ENCODE measurements around the gene NOXO1.
"Not testable (repeated sequence)": the region's sequence is repeated elsewhere in the genome, so short reads cannot be mapped to it uniquely, and the experiment has no call there.

Gene NOXO1

DNA sequence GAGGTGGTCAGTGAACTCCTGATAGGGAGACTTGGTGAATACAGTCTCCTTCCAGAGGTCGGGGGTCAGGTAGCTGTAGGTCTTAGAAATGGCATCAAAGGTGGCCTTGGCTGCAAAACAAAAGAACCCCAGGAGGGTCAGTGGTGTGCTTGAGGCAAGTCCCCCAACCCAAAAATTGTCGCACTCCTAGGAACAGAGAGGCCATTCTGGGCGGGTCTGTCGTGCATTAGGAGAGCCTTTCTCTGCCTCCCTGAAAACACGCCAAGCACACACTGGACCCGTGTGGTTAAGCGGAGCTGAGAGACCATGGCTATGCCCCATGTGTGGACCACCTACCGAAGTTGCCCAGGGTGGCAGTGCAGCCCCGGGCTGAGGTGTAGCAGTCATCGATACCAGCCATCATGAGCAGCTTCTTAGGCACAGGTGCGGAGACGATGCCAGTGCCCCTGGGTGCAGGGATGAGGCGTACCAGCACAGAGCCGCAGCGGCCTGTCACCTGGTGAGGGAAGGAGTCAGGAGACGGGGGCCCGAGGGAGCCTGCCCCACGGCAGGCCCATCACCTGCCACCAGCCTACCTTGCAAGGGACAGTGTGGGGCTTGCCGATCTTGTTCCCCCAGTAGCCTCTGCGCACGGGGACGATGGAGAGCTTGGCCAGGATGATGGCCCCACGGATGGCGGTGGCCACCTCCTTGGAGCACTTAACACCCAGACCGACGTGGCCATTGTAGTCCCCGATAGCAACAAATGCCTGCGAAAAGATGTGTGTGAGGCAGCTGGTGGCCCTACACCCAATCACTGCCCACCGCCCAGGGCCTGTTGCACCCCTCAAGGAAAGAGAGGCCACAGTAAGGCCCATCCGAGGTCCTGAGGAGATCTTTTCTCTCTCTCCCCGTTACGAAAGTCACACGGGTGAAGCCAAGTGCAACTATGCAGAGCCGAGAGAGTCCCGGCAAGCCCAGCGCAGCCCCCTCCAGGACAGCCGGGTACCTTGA lies 18.8 kb downstream of the NOXO1 start:
- DNase-seq (ENCODE audit: low read depth), result not testable (repeated sequence)

DNA sequence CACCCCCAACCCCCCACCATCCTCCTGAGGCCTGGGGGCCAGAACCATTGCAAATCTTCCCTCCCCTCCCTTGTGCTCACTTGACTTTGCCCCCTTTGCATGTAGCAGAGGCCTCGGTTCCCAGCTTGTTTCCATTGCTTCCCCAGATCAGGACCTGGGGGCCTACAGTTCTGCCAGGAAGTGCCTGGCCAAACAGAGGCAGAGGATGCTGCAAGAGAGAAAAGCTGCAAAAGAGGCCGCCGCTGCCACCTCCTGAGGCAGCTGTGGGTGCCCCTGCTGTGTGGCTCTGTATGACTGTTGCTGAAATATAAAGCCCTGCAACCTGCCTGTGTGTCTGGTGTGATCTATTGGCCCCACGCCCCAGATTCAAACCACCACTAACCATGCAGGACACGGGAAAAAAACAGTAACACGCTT lies 19.6 kb downstream of the NOXO1 start:
- no peak for DNase-seq (ENCODE audit: low read depth)

DNA sequence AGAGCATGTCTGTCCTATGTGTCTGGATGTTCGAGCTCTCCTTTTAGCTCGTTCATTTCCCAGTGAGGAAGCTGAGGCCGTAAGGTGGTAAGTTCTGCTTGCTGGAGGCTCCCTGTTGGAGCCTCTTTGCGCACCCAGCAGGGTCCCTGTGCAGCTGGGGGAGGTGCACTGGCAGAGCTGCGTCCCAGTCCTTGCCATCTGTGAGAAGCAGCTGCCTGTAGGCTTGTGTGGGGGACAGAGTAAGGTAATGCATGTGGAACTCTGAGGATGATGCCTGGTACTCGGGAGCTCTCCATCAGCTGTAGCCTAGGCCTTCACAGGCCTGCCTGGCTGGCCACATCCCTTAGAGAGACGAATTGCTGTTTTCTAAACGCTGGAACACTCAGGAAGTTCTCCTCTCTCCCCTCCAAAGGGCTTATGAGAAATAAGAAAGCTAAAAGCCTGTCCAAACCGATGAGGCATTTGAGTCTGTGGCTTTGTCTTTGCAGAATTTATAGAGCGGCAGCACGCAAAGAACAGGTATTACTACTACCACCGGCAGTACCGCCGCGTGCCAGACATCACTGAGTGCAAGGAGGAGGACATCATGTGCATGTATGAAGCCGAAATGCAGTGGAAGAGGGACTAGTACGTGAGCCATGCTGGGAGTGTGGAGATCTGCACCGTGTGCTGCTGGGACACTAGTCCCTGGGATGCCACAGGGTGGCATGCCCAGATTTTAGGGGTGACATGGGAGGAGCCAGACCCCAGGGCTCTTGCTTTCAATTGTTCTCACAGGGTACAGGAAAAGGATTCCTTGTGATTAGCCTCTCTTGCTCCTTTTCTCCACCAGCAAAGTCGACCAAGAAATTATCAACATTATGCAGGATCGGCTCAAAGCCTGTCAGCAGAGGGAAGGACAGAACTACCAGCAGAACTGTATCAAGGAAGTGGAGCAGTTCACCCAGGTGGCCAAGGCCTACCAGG lies 20.3 kb downstream of the NOXO1 start:
- DNase-seq (ENCODE audit: low read depth), result no peak

DNA sequence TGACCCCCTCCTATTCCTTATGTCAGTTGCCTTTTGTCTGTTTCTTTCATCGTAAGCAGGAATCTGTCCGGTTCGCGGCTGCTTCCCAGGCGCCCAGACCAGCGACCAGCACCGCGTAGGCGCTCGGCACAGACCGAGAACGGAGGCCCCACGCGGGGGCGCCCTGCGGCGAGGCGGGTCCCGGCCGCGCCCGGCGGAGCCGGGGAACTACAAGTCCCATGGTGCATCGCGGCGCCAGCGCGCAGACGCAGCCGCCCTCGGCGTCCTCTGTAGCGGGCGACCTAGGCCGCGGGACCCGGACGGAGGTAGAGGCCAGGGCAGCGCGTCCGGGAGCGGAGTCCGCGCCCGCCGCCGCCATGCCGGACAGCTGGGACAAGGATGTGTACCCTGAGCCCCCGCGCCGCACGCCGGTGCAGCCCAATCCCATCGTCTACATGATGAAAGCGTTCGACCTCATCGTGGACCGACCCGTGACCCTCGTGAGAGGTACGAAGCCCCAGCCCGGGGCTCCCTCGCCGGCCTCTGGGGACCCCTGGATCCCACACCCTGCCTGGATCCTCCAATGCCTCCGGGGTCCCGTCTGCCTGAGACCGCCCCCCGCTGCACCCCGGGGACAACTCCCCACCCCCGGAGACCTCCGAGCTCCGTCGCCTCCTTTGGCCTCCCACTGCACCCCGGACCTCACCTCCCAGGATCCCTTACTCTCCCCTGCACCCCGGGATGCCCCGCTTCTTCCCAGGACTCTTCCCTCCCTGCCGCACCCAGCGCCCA lies 21.8 kb downstream of the NOXO1 start, which contains the start of gene NDUFB10:
Gene NDUFB10 (plus strand): TSS at position 270 of the 771 bp plus-strand sequence. CDS start 87 bp downstream, at position 357.
- DNase-seq (ENCODE audit: low read depth), result peak; percentile 82

DNA sequence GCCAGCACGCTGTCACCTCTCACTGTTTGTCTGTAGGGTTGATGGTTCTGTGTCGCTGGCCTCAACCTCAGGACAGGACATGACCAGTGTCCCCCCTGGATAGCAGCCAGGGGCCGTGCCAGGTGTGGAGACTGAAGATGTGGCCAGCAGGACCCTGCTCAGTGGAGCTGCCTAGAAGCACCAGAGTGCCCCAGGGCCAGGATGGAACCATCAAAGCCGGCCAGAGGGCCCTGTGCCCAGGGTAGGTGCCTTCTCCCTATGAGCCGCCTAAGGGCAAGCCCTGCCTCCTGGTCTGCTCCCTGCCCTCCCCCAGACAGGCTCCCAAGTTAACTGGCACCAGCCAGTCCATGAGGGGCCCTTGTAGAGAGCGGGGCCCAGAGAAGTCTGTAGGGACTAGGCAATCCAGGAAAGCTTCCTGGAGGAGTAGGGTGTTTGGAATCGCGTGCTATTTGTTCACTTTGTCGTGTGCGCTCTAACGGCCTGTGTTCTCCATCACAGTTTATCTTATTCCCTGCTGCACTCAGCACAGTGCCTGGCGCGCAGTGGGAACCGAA lies 22.5 kb downstream of the NOXO1 start:
- no peak for DNase-seq (ENCODE audit: low read depth)

DNA sequence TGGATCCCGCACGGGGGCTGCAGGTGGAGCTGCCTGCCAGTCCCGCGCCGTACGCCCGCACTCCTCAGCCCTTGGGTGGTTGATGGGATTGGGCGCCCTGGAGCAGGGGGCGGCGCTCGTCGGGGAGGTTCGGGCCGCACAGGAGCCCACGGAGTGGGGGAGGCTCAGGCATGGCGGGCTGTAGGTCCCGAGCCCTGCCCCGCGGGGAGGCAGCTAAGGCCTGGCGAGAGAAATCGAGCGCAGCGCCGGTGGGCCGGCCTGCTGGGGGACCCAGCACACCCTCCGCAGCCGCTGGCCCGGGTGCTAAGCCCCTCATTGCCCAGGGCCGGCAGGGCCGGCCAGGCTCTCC lies 23.2 kb downstream of the NOXO1 start:
- not testable (repeated sequence) for DNase-seq (ENCODE audit: low read depth)

DNA sequence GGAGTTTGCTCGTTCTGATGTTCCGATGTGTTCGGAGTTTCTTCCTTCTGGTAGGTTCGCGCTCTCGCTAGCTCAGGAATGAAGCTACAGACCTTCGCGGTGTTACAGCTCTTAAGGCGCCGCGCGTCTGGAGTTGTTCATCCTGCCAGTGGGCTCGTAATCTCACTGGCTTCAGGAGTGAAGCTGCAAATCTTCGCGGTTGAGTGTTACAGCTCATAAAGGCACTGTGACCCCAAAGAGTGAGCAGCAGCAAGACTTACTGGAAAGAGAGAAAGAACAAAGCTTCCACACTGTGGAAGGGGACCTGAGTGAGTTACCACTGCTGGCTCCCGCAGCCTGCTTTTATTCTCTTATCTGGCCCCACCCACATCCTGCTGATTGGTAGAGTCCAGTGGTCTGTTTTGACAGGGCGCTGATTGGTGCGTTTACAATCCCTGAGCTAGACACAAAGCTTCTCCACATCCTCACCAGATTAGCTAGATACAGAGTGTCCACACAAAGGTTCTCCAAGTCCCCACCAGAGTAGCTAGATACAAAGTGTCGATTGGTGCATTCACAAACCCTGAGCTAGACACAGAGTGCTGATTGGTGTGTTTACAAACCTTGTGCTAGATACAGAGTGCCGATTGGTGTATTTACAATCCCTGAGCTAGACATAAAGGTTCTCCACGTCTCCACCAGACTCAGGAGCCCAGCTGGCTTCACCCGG lies 23.7 kb downstream of the NOXO1 start:
- not testable (repeated sequence) for DNase-seq (ENCODE audit: low read depth)

GRCh38 chr16:1953734-1954133 lies 27.5 kb downstream of the NOXO1 start:
- no peak for DNase-seq (ENCODE audit: low read depth)

GRCh38 chr16:1950559-1950958 lies 30.7 kb downstream of the NOXO1 start:
- DNase-seq (ENCODE audit: low read depth), result no peak

DNA sequence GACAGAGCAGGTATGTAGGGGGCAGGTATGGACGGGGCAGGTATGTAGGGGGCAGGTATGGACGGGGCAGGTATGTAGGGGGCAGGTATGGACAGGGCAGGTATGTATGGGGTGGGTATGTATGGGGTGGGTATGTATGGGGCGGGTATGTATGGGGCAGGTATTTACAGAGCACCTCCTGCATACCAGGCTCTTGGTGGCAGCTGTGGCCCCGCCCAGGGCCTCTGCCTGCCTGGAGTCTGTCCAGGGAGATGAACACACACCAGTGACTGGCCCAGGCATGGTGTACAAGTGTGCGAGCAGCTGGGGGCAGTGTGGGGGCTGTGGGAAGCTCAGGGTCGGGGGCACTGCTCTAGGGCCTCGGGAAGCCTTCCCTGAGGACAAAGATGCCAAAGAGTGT lies 31.2 kb downstream of the NOXO1 start:
- DNase-seq (ENCODE audit: low read depth), result no peak

DNA sequence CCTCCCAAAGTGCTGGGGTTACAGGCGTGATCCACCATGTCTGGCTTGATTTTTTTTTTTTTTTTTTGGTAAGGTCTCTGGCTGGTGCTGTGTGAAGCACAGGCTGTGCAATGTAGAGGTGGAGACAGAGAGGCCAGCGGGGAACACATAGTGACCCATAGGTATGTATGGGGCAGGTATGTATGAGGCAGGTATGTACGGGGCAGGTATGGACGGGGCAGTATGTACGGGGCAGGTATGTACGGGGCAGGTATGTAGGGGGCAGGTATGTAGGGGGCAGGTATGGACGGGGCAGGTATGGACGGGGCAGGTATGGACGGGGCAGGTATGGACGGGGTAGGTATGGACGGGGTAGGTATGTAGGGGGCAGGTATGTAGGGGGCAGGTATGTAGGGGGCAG lies 31.8 kb downstream of the NOXO1 start:
- DNase-seq (ENCODE audit: low read depth), result no peak

- no peak for DNase-seq (ENCODE audit: low read depth)
Measured at GRCh38 chr16:1947369-1947670, 33.9 kb downstream of the NOXO1 start.

- no peak for DNase-seq (ENCODE audit: low read depth)
Measured at GRCh38 chr16:1946495-1947368, 34.5 kb downstream of the NOXO1 start.

DNA sequence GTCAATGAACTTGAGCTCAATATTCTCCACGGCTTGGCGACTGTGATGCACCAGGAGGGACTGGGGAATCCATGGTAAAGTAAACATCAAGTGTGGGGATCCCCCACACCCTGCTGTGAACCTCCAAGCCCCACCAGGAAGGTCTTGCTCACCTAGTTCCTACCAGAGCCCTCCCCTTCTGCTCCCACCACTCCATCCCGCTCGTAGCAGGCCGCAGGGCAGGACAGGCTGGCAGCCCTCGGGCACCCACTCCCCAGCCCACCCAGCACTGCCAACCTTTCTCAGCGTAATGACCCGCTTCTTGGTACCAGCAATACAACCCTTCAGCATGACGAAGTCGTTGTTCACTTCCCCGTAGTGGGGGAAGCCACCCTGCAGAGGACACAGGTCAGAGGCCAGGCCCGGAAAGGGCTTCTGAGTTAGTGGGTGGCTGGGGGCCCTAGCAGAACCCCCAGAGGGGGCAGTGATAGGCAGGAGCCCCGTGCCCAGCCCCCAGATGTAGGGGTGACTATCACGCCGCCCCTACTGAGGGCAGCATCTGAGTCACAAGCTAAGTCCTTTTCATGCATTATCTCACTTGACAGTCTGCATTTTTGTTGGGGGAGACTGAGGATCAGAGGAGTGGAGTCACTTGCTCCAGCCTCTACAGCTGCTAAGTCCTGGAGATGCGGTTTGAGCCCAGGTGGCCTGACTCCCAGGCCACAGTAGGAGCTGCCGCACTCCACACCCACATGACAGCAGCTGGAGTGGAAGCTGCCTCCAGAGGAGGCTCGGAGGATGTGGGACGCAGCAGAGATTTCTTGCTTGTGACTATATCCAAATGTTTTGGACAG lies 35.5 kb downstream of the NOXO1 start:
- no peak for DNase-seq (ENCODE audit: low read depth)

- no peak for DNase-seq (ENCODE audit: low read depth)
Measured at GRCh38 chr16:1944612-1945199, 36.6 kb downstream of the NOXO1 start.

DNA sequence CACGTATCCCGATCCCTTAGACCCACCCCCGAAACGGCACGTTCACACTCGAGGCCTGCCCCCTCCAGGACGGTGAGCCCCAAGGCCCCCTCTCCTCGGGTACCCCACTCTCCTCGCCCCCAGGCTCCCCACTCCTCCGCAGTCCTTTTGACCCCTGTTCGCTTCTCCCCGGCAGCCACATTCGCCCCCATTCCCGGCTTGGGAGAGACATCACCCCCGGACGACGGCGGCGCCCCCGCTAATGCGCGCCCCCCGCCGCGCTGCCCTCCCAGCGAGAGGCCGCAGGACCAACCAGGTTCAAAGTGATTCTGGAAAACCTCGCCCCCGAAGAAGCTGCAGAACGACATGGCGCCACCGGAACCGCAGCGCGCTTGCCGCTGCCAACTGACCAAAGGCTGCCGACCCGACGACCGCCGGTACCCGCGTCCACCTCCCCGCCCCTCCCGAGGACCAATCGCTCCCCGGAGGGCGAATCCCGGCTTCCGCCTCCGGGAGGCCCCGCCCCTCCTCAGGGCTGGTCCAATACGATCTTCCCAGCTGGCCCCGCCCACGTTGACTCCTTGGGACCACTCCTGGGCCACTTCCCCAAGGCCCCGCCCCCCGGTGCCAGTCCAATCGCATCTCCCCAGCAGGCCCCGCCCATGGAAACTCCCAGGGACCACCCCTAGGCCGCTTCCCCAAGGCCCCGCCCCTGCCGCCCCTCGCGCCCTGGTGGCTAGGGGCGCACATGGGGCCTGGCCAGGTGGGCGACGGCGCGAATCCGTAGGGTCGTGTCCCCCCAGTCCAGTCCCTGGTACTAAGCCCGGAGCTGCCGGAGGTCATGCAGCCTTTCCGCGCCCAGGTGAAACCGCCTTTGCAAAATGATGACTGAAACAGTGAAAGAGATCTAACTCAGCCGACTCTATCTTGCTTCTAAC lies 38.2 kb downstream of the NOXO1 start, which contains the start of gene MSRB1:
Gene MSRB1 (minus strand): TSS at position 390 of the 917 bp plus-strand sequence. CDS start 43 bp downstream, at position 347.
- peak; percentile 99 for DNase-seq (ENCODE audit: low read depth)

DNA sequence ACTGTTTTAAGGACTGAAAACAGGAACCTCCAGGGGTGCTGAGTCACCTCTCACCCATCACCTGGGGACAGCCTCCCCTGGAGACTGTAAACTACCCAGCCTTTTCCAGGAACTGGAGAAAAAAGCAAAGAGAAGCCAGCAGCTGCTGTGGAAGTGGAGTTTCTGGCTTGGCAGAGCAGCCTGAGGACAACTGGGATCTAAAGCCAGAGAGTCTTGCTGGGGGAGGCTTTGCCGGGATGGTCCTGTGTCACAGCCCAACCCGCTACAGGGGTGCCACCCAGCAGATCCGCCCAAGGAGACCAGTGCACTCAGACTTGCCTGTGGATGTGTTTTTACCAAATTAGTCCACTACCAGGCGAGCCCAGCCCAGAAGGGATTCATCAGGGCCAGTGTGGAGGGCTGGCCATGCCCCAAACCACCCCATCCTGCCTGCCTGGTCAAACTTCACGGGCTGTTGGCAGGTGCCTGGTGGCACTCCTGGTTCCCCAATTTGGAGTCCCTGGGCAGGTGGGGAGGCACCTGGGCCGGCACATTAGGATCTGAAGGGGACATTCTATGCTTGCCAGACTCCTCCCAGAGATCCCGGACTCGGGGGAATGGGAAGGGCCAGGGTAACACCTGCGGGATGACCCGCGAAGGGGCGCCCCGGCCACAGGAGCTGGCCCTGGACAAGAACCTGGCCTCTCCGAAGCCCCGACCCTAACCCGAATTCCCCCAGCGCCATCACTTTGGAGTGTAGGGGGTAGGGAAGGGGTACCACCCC lies 39.0 kb downstream of the NOXO1 start:
- DNase-seq (ENCODE audit: low read depth), result no peak
